GM19043 (cell line): ENCODE measurements around the gene INCA1.
A peak's percentile ranks its signal among the peaks of the same experiment; 100 is the strongest.

Source experiments
- ATAC-seq: cut with Tn5 transposase; IDR thresholded peaks from one replicate; pipeline ENCODE4 v1.9.1; 2021; ENCODE audit warnings: low read depth; ENCODE audit not compliant: unreplicated experiment

INCA1 gene

DNA sequence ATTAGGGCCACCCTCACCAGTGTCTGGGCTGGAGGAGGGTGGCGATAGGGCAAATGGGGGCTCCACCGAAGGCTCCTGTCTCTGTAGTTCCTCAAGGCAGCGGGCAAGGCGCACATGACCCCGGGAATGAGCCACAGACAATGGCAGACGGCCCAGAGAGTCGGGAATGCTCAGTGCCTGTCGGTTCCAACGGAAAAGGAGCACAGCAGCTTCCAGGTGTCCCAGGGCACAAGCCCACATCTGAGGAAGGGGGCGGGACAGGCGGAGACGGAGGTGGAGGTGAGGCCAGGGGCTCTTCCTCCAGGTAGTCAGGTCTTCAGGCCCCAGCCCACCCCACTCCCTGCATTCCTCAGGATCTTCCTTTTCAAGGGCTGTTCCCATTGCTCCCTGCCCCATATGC lies 24.6 kb downstream of the INCA1 start:
- no peak for ATAC-seq

- ATAC-seq = no peak
These were observed 25.0 kb downstream of the INCA1 start for GRCh38 chr17:4972322-4972721.

DNA sequence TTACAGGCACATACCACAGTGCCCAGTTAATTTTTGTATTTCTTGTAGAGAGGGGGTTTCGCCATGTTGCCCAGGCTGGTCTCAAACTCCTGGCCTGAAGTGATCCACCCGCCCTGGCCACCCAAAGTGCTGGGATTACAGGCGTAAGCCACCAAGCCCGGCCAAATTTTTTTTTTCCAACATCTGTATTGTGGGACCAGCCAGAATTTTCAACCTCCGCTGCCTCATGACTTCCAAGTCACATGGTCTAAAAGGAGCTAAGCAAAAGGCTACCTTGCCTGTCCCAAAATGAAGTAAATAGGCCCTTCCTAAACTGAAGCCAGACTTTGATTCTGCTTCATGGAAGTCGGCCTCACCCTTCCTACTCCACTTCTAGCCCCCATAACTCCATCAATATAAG lies 25.5 kb downstream of the INCA1 start:
- no peak for ATAC-seq

GRCh38 chr17:4970273-4970672 lies 27.0 kb downstream of the INCA1 start:
- no peak for ATAC-seq

GRCh38 chr17:4969551-4970173 lies 27.7 kb downstream of the INCA1 start:
- no peak for ATAC-seq

GRCh38 chr17:4969047-4969550 lies 28.2 kb downstream of the INCA1 start:
- ATAC-seq = no peak

- ATAC-seq = no peak
These were observed 28.8 kb downstream of the INCA1 start for GRCh38 chr17:4968486-4969046.

DNA sequence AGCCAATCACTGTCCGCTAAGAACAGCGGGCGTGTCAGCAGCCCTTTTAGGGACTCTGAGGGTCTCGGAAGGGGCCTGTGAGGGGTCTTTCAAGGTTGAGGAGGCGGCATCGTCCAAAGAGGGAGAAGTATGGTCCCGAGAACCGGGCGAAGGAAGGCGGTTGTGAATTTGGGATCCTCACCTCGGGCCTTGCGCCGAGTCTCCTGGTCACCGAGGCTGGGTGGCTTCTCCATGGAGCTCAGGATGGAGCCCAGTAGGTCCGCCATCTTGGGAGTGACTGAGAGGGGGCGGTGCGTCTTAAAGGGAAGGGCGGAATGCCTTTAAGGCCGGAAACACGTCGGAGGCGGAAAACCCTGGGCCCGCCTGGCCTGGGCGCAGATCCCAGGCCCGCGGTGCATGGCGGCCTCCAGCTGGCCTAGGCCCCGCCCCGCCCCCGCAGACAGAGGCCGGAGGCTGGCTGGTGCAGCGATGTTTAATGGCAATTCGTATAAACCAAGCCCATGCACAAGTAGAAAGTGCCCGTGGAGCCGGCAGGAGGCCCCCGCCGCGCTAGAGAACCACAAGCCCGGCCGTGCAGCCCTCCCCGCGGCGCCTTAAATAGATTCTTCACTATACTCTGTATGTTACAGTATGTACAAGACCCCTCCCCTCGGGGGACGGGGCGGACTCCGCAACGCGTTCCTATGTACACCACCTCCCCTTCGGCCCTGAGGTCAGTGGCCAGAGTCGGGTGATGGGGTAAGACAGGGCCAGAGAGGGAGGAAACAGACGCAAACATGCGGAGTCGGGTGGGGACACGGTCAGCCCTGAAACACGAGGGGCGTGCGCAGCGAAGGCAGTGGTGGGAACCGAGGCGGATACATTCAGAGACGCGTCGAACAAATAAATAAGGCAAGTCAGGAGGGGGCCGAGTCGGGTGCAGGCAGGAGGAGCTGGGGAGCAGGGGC lies 29.5 kb downstream of the INCA1 start, which contains the start of gene SPAG7:
Gene SPAG7 (minus strand): TSS at position 279 of the 947 bp plus-strand sequence. CDS start 13 bp downstream, at position 266.
- ATAC-seq = peak; percentile 51

GRCh38 chr17:4966844-4967538 lies 30.3 kb downstream of the INCA1 start:
- peak; percentile 76 for ATAC-seq

DNA sequence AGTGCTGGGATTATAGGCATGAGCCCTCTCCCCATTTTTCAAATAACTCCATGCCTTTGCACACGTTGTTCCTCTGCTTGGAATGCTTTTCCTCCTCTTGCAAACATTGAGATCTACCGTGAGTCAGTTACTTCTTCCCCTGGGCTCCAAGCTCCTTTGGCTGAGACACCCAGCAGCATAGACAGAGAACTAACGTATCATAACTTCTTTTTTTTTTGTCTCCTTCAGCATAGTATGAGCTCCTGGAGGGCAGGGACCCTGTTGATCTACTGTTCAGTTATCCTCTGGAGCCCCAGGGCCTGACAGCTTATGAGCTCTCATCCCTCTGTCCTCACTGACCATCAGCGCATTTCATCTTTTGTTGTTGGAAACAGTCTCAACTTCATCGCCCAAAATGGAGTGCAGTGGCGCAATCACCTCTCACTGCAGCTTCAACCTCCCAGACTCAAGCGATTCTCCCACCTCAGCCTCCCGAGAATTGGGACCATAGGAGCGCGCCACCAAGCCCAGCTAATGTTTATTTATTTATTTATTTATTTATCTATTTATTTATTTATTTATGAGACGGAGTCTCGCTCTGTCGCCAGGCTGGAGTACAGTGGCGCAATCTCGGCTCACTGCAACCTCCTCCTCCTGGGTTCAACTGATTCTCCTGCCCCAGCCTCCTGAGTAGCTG lies 31.9 kb downstream of the INCA1 start:
- ATAC-seq = no peak

DNA sequence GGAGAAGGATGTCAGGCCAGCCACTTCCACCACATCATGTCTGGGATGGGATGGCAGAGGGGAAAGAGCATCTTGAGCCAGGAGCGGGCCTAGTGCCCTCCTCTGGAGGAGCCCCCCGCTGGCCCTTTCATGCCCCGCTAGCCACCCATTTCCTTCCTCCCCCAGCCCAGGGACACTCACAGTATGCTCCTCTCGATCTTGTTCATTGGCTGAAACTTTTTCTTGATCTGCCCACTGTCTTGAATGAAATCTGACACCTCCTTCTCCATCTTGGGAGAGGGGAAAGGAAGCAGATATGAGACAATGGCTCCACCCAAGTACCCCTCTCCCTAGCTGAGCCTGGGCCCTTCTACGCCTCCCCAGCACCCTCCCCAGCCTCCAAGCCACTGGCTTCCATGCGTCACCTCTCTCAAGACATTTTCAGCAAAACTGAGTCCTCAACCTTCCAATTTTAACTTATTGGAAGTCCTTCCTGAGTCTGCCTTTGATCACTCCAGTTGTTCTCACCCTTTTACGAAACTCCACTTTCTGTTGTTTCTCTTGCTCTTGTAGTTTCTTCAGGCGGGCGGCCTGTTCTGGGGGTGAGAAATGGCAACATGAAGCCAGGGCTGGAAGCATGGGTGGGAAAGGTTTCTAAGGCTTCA lies 36.9 kb downstream of the INCA1 start:
- ATAC-seq = no peak

GRCh38 chr17:4959261-4959965 lies 37.9 kb downstream of the INCA1 start:
- no peak for ATAC-seq

DNA sequence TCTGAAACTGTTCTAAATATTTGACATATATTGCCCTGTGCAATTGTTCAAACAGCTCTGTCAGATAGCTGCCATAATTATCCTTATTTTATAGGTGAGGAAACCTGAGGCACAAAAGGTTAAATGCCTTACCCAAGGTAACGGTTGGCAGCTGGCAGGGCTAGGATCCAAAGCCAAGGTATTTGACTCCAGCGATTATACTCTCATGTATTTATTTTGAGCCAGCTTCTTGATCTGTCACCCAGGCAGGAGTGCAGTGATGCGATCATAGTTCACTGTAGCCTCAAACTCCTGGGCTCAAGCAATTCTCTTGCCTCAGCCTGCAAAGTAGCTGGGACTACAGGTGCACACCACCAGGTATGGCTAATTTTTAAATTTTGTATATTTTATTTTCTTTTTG lies 39.2 kb downstream of the INCA1 start:
- no peak for ATAC-seq

DNA sequence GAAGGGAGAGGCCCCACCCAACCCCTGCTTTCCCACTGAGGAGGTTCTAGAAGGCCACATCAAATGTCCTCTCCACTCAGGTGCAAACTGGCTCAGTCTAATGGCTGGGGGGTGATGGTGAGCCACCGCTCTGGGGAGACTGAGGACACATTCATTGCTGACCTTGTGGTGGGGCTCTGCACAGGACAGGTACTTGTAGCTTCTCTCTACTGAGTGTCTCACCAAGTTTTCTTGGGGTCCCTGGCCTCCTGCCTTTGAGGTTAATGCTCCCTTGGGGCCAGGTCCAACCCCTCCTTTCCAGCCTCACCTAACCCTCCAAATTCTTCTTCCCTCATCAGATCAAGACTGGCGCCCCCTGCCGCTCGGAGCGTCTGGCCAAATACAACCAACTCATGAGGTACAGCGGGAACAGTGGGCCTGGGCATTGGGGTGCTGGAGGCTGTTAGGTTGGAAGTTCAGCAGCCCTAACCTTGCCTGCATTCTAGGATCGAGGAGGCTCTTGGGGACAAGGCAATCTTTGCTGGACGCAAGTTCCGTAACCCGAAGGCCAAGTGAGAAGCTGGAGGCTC lies 40.7 kb downstream of the INCA1 start:
- ATAC-seq = no peak

DNA sequence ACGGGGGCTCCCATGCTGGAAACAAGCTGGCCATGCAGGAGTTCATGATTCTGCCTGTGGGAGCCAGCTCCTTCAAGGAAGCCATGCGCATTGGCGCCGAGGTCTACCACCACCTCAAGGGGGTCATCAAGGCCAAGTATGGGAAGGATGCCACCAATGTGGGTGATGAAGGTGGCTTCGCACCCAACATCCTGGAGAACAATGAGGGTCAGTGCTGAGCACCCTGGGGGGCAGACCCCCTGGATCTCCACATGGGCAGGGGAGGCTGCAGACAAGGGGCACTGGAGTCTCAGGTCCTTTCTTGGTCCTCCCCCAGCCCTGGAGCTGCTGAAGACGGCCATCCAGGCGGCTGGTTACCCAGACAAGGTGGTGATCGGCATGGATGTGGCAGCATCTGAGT lies 42.2 kb downstream of the INCA1 start:
- ATAC-seq = no peak

DNA sequence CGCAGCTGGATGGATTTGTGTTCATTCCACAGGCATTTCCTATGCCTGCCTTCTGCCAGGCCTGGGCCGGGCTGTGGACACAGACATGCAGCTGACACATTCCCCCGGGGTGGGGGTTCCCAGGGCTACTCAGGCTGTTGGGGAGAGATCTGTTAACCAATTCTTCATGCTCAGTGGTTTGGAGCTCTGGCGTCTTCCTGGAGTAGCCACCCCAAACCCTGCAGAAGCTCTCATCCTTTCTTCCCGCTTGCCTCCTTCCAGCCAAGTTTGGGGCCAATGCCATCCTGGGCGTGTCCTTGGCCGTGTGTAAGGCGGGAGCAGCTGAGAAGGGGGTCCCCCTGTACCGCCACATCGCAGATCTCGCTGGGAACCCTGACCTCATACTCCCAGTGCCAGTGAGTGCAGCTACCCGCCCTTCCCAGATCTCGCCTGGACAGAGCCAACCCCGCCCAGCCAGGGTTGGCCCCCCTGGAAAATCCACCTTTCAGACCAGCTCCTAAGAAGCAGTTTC lies 43.8 kb downstream of the INCA1 start:
- ATAC-seq = no peak

DNA sequence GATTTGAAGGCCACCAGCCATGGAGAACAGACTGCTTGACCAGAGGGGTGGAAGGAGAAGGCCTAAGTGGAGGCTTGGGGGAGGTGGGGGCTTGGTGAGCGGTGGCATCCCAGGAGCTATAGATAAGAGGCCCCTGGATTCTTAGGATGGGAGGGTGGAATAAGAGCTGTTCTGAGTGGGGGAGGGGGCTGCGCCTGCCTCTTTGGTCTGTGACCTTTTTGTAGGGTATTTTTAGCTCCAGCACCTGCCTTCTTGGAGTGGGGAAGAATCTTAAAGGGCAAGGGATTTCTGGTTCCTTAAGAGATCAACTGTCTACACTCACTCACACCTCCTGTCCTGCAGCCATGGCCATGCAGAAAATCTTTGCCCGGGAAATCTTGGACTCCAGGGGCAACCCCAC lies 45.8 kb downstream of the INCA1 start:
- ATAC-seq = no peak

GRCh38 chr17:4950746-4951204 lies 46.5 kb downstream of the INCA1 start, which contains the start of gene ENO3:
ENO3 (plus strand) TSS chr17:4951119; CDS start chr17:4951830, 711 bp downstream.
- no peak for ATAC-seq
